ENCODE results near the gene HYI.

DNA sequence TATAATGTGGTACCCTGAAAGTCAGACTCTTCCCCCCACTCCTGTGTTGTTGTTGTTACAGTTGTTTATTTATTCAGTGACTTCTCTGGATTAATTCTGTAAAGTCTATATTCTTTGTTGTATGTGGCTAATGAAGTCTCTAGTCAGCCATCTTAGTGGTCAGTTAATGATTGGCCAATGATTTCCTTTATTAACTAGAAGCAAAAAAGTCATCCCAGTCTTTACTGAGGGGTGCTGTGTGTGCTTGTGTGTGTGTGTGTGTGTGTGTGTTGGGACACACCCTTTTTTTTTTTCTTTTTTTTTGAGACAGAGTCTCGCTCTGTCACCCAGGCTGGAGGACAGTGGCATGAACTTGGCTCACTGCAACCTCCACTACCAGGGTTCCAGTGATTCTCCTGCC is 37.3 kb upstream of the HYI start:
- TF ChIP-seq POLR2AphosphoS5 (IDR thresholded peaks at IDR 0.05) (no peak), CTCF (IDR thresholded peaks at IDR 0.05 in 8 of 11, conservative IDR thresholded peaks at IDR 0.05 in 3 of 11) (no peak), POLR2A (IDR thresholded peaks at IDR 0.05) (no peak)

Measured in spleen (tissue), 7 donors.